ENCODE measurements around the gene SAT1.

SAT1 gene

DNA sequence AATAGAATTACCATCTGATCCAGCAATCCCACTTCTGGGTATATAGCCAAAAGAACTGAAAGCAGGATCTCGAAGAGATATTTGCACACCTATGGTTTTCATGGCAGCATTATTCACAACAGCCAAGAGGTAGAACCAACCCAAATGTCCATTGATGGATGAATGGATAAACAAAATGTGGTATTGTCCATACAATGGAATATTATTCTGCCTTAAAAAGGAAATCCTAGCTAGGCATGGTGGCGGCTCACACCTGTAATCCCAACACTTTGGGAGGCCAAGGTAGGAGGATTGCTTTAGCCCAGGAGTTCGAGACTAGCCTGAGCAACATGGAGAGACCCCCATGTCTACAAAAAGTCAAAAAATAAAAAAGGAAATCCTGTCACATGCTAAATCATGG lies 27.3 kb downstream of the SAT1 start:
- no peak for DNase-seq (ENCODE audit: low read depth)

DNA sequence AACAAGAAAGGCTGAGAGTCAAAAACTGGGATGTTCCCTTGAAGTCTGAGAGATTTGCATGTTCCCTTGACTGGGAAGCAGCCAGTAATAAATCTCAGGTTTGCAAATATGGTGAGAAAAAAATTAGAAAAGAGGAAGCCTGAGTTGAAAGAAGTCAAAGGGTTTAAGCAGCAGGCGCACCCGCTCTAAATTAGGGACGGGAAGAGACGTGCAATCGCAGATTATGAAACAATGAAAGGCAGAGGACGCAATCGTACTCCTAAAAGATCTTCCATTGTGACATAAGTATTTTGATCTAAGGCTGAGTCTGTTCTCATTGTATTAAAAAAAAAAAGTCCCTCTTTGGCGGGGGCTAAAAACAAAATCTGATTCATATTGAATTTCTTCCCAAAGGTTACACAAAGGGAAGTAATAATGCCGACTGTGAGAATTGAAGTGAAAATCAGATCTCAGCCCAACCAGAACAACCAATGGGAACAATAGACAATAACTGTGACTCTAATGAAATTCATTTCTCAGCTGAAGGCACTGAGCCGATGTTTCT lies 28.2 kb downstream of the SAT1 start:
- DNase-seq (ENCODE audit: low read depth): no peak

DNA sequence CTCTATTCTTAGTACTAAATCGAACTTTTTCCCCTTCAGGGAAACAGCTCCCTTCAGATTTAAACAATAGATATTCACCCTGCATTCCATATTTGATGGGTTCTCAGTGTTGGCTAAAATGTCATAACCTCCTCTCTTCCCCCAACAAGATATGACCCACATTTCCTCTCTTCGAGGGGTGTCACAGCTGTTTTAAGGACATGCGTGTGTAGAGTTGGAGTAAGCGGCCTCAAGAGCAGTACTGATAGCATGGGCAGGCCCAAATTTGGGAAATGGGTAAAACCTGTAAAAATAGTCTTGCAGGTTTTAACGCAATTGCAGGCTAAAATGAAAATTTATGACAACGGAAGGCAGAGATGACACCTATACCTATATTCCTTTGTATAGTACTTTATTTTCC lies 28.7 kb downstream of the SAT1 start:
- no peak for DNase-seq (ENCODE audit: low read depth)

DNA sequence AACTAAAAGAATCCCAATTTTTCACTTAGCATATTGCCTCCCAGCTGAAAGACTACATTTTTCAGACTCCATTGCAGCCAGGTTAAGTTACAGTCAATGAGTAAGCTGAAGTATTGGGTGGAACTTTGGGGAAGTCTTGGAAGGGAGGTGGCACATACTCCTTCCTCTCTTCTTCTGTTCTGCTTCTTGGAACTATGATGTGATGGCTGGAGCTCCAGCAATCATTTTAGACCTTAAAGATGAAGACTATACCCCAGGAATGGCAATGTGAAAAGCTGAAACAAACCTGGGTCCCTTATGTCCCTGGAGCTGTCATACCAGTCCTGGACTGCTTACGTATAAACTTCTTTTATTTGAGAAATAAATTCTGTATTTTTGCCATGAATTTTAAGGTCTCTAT lies 30.8 kb downstream of the SAT1 start:
- no peak for DNase-seq (ENCODE audit: low read depth)

DNA sequence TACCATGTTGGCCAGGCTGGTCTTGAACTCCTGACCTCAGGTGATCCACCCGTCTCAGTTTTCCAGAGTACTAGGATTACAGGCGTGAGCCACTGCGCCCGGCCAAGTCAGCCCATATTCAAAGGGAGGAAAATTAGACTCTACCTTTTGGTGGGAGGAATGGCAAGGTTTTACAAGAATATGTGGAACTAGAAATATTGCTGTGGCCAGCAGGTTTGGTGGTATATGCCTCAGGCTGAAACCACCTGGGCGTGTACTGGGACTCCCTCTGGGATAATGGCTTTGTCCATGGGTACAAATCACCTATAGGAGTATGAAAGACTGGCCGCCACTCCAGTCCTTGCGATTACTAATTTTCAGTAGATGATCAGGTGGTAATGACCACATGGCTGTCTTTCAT lies 32.4 kb downstream of the SAT1 start:
- no peak for DNase-seq (ENCODE audit: low read depth)

DNA sequence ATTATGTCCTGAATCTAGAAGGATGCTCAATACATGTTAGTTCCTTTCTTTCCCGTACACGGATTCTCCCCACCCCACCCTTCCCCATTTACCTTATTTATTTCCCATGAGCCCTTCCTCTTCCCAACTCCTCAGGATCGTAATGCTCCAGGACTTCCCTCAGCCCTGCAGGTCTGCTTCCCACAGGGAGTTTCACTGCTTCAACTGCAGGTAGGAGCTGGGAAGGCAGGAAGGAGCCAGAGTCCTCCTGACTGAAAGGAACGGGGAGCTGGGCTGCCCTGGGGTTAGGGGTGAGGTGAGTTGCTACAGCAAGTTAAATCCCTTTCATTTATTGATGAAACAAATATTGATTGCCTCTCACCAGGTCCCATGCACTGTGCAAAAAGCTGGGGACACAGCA lies 33.2 kb downstream of the SAT1 start:
- DNase-seq (ENCODE audit: low read depth): no peak

DNA sequence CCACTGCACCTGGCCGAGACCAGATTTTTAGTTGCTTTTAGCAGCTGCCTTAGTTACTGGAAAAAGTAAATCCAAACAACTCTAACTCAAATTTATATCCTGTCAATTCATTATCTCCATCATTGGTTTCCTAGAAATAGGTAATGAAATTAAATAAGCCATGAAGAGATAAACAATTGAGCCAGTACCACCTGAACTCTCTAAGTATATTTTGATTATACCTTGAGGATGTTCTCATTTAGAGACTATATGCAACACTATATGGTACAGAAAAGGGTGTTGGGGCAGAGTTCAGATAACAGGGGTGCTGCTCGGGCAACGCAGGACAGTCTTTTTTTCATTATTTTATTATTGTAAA lies 35.0 kb downstream of the SAT1 start:
- DNase-seq (ENCODE audit: low read depth): no peak

DNA sequence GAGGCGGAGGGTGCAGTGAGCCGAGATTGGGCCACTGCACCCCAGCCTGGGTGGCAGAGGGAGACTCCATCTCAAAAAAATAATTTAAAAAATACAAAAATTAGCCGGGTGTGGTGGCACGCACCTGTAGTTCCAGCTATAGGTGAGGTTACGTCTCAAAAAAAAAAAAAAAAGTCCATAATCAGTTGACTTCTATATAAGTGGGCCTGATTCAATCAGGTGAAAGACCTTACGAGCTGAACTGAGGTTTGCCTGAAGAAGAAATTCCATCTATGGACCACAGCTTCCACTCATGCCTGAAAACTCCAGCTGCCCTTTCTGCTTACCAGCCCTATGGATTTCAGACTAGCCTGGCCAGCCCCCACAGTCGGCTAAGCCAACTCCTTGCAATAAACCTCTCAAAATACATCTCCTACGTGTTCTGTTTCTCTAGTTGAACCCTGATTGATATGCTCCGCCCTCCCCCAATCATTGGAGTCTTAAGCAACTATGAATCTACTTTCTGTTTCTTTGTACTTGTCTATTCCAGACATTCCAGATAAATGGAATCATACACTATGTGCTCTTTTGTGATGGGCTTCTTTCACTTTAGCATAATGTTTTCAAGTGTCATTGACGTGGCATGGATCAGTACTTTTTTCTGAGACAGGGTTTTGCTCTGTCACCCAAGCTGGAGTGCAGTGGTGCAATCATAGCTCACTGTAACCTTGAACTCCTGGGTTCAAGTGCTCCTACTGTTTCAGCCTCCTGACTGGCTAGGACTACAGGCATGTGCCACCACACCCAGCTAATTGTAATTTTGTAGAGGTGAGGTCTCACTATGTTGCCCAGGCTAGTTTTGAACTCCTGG lies 36.6 kb downstream of the SAT1 start:
- no peak for DNase-seq (ENCODE audit: low read depth)

DNA sequence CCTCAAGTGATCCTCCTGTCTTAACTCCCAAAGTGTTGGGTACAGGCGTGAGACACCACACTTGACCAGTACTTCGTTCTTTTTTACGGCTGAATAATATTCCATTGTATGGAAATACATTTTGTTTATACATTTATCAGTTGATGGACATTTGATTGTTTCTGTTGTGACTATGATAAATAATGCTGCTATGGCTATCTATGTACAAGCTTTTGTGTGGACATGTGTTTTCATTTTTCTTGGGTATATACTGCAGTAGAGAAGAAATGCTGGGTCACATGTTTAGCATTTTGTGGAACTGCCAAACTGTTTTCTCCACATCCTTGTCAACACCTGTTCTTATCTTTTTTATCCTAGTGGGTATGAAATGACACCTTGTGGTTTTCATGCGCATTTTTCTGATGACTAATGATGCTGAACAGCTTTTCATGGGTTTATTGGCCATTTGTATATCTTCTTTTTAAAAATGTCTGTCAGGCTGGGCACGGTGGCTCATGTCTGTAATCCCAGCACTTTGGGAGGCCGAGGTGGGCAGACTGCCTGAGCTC lies 37.3 kb downstream of the SAT1 start:
- no peak for DNase-seq (ENCODE audit: low read depth)

DNA sequence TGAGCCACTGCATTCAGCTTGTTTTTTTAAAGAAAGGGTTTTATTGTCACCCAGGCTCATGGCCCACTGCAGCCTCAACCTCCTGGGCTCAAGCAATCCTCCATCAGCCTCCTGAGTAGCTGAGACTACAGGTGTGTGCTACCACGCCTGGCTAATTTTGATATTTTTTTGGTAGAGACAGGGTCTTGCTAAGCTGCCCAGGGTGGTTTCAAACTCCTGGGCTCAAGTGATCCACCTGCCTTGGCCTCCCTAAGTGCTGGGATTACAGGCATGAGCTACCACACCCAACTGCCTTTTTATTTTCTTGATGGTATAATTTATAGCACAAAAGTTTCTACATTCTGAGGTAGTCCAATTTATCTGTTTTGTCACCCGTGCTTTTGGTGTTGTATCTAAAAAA lies 38.9 kb downstream of the SAT1 start:
- DNase-seq (ENCODE audit: low read depth): no peak

DNA sequence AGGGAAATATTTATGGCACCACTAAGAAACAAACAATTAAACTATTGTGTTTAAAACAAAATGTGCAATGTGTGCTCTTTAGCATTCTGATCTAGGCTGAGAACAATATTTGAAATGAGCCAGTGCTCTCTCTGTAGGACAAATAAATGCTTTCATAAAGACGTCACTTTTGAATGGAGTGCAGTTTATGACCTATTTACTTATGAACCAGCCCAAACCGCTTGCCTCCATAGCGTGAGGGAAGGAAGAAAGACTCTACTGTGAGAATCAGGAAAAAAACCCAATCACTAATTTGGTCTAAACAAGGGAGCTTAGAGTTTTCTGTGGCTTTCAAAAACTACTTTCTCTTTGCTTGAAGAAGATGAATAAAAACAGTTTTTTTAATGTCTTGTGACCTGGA lies 39.4 kb downstream of the SAT1 start:
- peak; percentile 18 for DNase-seq (ENCODE audit: low read depth)

DNA sequence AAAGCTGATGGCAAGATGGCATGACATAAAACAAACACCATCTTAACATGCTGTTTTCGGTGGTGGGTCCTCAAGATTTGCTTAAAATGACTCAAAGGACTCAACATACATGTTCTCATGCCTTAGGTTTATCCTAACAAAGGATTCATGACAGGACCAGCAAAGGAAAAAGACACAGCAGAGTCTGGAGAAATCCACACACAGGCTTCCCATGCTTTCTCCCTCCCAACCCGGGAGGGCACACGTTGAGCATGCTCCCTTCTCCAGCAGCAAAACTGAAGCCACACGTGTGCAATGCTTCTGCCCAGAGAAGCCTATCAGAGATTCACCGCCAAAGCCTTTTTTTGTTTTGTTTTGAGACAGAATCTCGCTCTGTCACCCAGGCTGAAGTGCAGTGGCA lies 39.9 kb downstream of the SAT1 start:
- DNase-seq (ENCODE audit: low read depth): no peak

DNA sequence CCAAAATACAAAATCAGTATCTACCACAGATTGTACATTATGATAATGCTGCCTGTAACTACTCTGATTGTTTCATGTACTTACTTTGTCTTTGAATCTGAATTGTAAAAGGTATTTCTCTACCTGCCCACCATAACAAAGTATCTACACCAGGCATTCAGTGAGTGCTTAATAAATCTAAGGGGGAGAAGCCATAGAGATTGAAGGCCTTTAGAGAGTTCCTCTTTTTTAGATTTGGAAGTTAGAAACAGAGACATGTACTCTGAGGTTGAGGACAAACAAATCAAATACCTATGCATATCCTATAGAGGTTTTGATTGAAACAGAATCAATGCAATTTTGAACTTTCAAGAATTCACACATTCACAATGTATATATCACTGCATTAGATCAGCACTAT lies 42.7 kb downstream of the SAT1 start:
- no peak for DNase-seq (ENCODE audit: low read depth)

DNA sequence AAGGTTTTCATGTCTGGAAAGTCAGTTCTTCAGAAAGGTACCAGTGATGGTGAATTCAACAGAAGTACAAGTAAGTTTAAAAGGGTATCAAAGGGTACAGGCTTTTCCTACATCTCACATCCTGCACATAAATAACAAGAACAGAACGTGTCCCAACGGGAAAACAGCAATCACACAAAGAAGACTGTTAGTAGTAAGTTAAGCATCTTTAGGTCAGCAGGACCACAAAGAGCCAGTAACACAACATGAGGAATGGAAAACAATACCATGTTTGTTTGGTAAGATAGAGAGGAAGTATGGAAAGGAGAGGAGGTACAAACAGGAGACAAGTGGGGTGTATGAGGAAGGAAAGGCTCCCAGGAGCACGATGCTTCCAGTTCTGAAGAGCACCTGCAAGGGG lies 43.2 kb downstream of the SAT1 start:
- no peak for DNase-seq (ENCODE audit: low read depth)

DNA sequence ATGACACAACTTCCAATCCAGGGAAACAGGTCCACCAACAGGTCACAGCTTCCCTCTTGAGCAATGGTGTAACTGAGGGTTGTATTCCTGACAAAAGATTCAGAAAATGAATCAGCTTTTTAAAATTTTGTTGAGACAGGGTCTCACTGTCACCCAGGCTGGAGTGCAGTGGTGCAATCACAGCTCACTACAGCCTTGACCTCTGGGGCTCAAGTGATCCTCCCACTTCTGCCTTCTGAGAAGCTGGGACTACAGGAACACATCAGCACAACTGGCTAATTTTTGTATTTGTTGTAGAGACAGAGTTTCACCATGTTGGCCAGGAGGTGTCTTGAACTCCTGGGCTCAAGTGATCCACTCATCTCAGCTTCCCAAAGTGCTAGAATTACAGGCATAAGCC lies 43.7 kb downstream of the SAT1 start:
- DNase-seq (ENCODE audit: low read depth): no peak

DNA sequence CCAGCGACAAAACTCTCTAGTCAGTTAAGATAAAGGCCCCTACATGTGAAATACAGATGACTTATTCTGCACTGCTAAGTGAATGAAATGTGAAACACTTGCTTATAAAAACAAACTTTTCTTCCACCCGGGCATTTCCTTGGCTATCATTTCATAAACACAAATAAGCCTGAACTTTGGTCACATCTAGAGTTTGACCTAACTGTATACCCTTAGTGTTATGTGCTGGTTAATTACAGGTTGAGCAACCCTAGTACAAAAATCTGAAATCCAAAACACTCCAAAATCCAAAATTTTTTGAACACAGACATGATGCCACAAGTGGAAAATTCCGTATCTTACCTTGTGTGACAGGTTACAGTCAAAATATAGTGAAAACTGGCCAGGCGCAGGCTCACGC lies 45.9 kb downstream of the SAT1 start:
- DNase-seq (ENCODE audit: low read depth): no peak

DNA sequence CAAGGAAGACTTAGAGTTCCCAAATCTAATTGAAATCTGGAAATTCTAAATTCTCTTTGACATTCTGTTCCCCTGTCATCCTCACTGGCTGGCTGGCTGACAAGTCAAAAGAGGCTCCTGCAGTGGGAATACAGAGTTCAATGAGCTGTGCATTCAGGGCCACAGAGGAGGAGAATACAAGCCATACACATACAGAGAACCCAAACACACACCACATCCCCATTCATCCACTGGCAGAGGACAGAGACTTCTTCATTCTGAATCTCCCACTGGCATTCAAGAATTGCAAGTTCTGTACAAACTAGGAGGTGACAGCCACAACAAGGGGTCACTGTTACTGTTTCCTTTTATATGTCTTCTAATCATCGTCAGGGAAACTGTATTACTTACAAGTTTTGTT lies 49.7 kb downstream of the SAT1 start:
- DNase-seq (ENCODE audit: low read depth): no peak
